Large intestine (tissue), 3 donors: ENCODE results near the gene TEKT5. TPM values are rescaled to one million over a fixed set of nuclear protein-coding genes. Genes with fewer than 3 reads are reported as not detected.

Source experiments
- DNase-seq, 2 donors: peaks; one replicate each; pipeline versions ENCODE4 v3.0.0 to v3.0.0-alpha.2; 2013
- H3K27ac ChIP-seq: one replicate; pipeline ENCODE4 v1.5.1; 2013; ENCODE audit warnings: low read length
- H3K27me3 ChIP-seq: 2 replicates; pipeline ENCODE4 v1.6.1; 2013; ENCODE audit warnings: low read length; ENCODE audit not compliant: control insufficient read depth, insufficient read depth
- H3K36me3 ChIP-seq: 2 replicates; pipeline ENCODE4 v1.6.1; 2013; ENCODE audit warnings: low read length; ENCODE audit not compliant: control insufficient read depth, insufficient read depth
- H3K4me1 ChIP-seq: one replicate; pipeline ENCODE4 v1.6.1; 2013; ENCODE audit warnings: low read length; ENCODE audit not compliant: control insufficient read depth, insufficient read depth
- H3K4me3 ChIP-seq: one replicate; pipeline ENCODE4 v1.5.1; 2013; ENCODE audit warnings: low read length
- H3K9me3 ChIP-seq: one replicate; pipeline ENCODE4 v1.6.1; 2013; ENCODE audit warnings: mild to moderate bottlenecking, low read depth, low read length, moderate library complexity; ENCODE audit not compliant: control insufficient read depth
- WGBS: methylation state at CpG from one replicate; pipeline ENCODE4 v1.1.5; 2013; ENCODE audit warnings: low lambda C conversion rate; ENCODE audit not compliant: insufficient coverage; 5-methylcytosine and 5-hydroxymethylcytosine counted together
- polyA plus RNA-seq: library from polyadenylated mRNA; unstranded; fragments of 120-200 nt; gene quantifications from one replicate; pipeline ENCODE4 v1.2.1, GENCODE V29; 2013

The TEKT5 gene
- polyA plus RNA-seq, 1 donor, result 0.09 TPM

GRCh38 chr16:10647264-10647720, 47.4 kb downstream of the TEKT5 start:
- Histone ChIP-seq H3K27ac (no peak overlapping the region), H3K36me3 (no peaks in the 10 kb centered on the region), H3K4me3 (no peak overlapping the region), H3K4me1 (peaks cover 1% of the 10 kb centered on the region), H3K9me3 (no peaks in the 10 kb centered on the region), H3K27me3 (no peaks in the 10 kb centered on the region)
- WGBS, result no CpG with 5 or more reads among the region's 10 CpGs
- DNase-seq, result no peak

- H3K27ac ChIP-seq, result no peak overlapping the region
Measured at GRCh38 chr16:10646581-10647263, 48.0 kb downstream of the TEKT5 start.

DNA sequence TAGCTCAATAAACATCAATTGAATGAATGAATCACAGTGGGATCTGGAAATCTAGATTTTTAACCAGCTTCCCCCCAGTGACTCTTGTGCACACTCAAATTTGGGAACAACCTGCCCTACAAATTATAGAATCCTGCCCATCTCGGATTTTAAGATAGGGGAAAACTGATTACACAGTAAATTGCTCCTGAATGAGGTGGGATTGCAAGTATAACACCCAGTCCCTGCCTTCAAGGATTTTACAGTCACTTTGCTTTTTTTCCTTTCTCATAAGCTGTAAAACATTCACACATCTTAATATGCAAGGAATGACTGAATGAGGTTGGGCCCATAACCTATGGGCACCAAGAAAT, 48.5 kb downstream of the TEKT5 start:
- H3K9me3 ChIP-seq, result no peaks in the 10 kb centered on the region
- H3K27ac ChIP-seq, result no peak overlapping the region
- H3K36me3 ChIP-seq, result no peaks in the 10 kb centered on the region
- no peak overlapping the region for H3K4me3 ChIP-seq
- DNase-seq, result no peak
- WGBS, result no CpG with 5 or more reads among the region's 1 CpG
- H3K4me1 ChIP-seq, result peaks cover 6% of the 10 kb centered on the region
- H3K27me3 ChIP-seq, result no peaks in the 10 kb centered on the region

More at GRCh38 chr16:10646581-10647263, 48.0 kb downstream of the TEKT5 start:
- no peak overlapping the region for H3K4me3 ChIP-seq
- H3K36me3 ChIP-seq, result no peaks in the 10 kb centered on the region
- no peak for DNase-seq
- no peaks in the 10 kb centered on the region for H3K9me3 ChIP-seq
- no CpG with 5 or more reads among the region's 9 CpGs for WGBS
- no peaks in the 10 kb centered on the region for H3K27me3 ChIP-seq
- H3K4me1 ChIP-seq, result peaks cover 6% of the 10 kb centered on the region

DNA sequence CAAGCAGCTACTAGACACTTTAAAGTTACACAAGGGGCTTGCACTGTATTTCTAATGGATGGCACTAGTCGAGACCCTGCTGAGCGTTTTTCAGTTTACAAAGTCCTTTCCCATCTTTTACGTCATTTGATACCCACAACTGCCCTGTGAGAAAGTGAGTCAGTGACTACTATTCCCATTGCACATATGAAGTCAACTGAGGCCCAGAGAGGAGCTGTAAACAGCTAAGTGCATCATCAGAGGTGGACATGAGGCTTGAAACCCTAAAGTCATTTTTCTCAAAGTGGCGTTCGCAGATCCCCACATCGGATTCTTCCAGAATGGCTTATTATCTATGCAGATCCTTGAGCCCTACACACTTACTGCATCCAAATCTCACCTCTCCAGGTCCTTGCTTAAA, 50.6 kb downstream of the TEKT5 start:
- no peaks in the 10 kb centered on the region for H3K36me3 ChIP-seq
- H3K9me3 ChIP-seq, result no peaks in the 10 kb centered on the region
- H3K27ac ChIP-seq, result no peak overlapping the region
- no peaks in the 10 kb centered on the region for H3K27me3 ChIP-seq
- H3K4me3 ChIP-seq, result no peak overlapping the region
- H3K4me1 ChIP-seq, result peaks cover 6% of the 10 kb centered on the region
- 100% methylated on average over 2 of the region's 6 CpGs for WGBS
- DNase-seq, result no peak

- WGBS, result 40% methylated on average over 1 of the region's 7 CpGs
- Histone ChIP-seq H3K4me3 (no peak overlapping the region), H3K9me3 (no peaks in the 10 kb centered on the region), H3K27me3 (no peaks in the 10 kb centered on the region), H3K4me1 (peaks cover 6% of the 10 kb centered on the region), H3K27ac (no peak overlapping the region), H3K36me3 (no peaks in the 10 kb centered on the region)
- DNase-seq, result no peak
Measured at GRCh38 chr16:10642964-10643363, 51.8 kb downstream of the TEKT5 start.

DNA sequence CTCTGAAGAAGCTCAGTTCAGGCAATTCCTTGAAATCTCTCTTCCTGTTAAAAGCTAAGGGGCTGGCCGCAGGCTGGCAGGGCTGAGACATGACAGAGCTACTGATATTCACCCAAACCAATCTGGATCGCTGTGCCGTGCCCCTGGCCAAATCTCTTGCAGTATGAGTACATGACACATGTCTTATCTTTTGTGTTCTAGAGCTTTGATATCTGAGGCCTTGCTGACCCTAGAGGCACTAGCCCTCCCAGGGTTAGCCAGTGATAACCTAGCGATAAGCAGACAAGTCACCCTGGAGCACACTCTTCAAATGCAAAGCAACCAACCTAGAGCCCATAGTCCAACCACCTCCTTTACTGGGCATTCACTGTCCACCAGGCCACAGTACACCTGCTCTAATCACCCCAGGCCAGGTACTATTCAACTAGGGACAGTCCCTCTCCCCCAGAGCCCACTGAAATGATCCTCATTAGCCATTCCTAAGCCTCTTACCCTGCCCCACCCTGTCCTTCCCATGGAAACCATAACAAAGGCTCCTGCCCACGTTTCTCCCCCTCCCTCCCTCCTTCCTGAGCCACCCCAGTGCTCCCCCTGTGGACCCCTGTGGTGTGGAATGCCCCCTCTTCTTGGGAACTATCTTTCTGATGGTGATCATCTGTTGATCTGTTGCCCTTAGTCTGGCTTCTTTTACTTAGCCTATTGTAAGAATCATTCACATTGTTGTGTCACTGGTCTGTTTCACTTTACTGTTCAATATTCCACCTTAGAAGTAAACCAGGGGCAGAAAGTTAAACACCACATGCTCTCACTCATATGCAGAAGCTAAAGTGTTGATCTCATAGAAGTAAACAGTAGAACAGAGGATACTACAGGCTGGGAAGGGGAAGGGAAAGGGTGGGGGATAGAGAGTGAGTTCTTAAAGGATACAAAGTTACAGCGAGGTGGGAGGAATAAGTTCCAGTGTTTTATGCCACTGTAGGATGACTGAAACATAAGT, 52.5 kb downstream of the TEKT5 start:
- peaks cover 6% of the 10 kb centered on the region for H3K4me1 ChIP-seq
- no peak overlapping the region for H3K4me3 ChIP-seq
- H3K27me3 ChIP-seq, result no peaks in the 10 kb centered on the region
- WGBS, result no CpG with 5 or more reads among the region's 6 CpGs
- no peaks in the 10 kb centered on the region for H3K36me3 ChIP-seq
- no peak overlapping the region for H3K27ac ChIP-seq
- no peak for DNase-seq
- no peaks in the 10 kb centered on the region for H3K9me3 ChIP-seq

DNA sequence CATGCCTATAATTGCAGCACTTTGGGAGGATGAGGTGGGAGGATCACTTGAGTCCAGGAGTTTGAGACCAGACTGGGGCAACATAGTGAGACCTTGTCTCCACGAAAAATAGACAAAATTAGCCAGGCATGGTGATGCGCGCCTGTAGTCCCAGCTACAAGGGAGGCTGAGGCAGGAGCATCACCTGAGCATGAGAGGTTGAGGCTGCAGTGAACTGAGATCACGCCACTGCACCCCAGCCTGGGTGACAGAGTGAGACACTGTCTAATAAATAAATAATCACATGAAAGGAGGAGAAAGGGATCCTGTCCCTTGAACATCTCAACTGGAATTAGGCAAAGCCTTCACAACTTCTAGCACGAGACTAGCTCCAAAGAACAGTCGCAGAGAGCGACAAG, 53.2 kb downstream of the TEKT5 start:
- no CpG with 5 or more reads among the region's 7 CpGs for WGBS
- DNase-seq, result no peak

DNA sequence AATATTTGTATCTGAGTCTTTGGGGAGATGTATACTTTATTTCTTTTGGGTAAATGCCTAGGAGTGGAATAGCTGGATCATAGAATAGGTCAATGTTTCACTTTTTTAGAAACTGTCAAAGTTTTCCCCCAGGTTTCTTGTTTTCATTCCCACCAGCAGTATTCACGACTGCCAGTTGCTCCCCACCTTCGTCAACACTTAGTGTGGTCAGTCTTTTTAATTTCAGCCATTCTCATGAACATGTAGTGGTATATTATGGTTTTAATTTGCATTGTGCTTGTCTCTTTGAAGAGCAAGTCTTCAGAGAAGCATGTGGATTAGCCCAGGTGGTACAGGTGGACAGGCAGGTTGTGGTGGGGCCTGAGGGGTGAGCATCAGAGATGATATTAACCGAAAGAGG, 53.8 kb downstream of the TEKT5 start:
- H3K27ac ChIP-seq, result no peak overlapping the region
- no peaks in the 10 kb centered on the region for H3K36me3 ChIP-seq
- no peaks in the 10 kb centered on the region for H3K27me3 ChIP-seq
- H3K4me1 ChIP-seq, result peaks cover 6% of the 10 kb centered on the region
- DNase-seq, result no peak
- no peak overlapping the region for H3K4me3 ChIP-seq
- H3K9me3 ChIP-seq, result no peaks in the 10 kb centered on the region
- 100% methylated on average over 1 of the region's 3 CpGs for WGBS

More for the DNA sequence above, 53.2 kb downstream of the TEKT5 start:
- H3K9me3 ChIP-seq, result no peaks in the 10 kb centered on the region
- peaks cover 6% of the 10 kb centered on the region for H3K4me1 ChIP-seq
- H3K36me3 ChIP-seq, result no peaks in the 10 kb centered on the region
- H3K27ac ChIP-seq, result no peak overlapping the region
- no peaks in the 10 kb centered on the region for H3K27me3 ChIP-seq
- no peak overlapping the region for H3K4me3 ChIP-seq

- no peak for DNase-seq
- Histone ChIP-seq H3K9me3 (peaks cover 2% of the 10 kb centered on the region), H3K27ac (no peak overlapping the region), H3K36me3 (no peaks in the 10 kb centered on the region), H3K27me3 (no peaks in the 10 kb centered on the region), H3K4me1 (peaks cover 6% of the 10 kb centered on the region), H3K4me3 (no peak overlapping the region)
- WGBS, result no CpG with 5 or more reads among the region's 6 CpGs
Measured at GRCh38 chr16:10638101-10638500, 56.6 kb downstream of the TEKT5 start.

DNA sequence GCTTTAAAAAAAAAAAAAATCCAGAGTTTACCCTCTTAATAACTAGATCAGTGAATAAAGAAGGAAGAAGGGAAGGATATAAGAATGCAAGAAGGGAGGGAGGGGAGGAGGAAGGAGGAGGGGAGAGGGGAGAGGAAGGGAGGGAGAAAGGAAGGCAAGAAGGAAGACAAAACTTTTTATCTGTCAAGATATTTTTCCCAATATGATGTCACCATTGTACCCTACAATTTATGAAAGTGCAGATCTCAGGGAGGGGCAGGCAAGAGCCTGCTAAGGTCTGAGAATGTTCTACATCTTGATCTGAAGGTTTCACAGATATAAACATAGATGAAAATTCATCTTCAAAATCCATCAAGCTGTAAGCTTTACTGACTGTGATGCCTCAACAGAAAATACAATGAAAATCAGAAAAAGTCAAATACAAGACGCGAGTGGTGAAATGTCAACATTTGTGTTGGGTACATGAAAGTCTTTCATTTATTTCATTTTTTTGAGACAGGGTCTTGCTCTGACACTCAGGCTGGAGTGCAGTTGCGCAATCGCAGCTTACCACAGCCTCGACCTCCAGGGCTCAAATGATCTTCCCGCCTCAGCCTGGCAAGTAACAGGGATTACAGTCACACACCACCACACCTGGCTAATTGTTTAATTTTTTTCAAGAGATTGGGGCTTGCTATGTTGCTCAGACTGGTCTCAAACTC, 57.2 kb downstream of the TEKT5 start:
- Histone ChIP-seq H3K27me3 (no peaks in the 10 kb centered on the region), H3K36me3 (no peaks in the 10 kb centered on the region), H3K9me3 (peaks cover 2% of the 10 kb centered on the region), H3K4me1 (peaks cover 6% of the 10 kb centered on the region), H3K4me3 (no peak overlapping the region), H3K27ac (no peak overlapping the region)
- WGBS, result no CpG with 5 or more reads among the region's 6 CpGs
- DNase-seq, result no peak
